Measurements from ENCODE around the gene CLUH.

The CLUH gene

GRCh38 chr17:2710803-2711607 is 559 bp downstream of the CLUH start:
- no peak for DNase-seq (ENCODE audit: low read depth)
- peak overlapping the region; percentile 80 for H3K4me3 ChIP-seq (ENCODE audit: low read depth, low read length)
- TF ChIP-seq CTCF (IDR thresholded peaks at IDR 0.05; ENCODE audit: control insufficient read depth, extremely low read depth, insufficient read depth) = no peak

- DNase-seq (ENCODE audit: low read depth) = no peak
- H3K4me3 ChIP-seq (ENCODE audit: low read depth, low read length) = peak overlapping the region; percentile 80
- no peak for TF ChIP-seq CTCF (IDR thresholded peaks at IDR 0.05; ENCODE audit: control insufficient read depth, extremely low read depth, insufficient read depth)
These were observed 1.3 kb downstream of the CLUH start for GRCh38 chr17:2710071-2710802.

- H3K4me3 ChIP-seq (ENCODE audit: low read depth, low read length) = peak overlapping the region; percentile 80
These were observed 2.3 kb downstream of the CLUH start for GRCh38 chr17:2709183-2709661.

GRCh38 chr17:2708585-2709182 is 2.9 kb downstream of the CLUH start:
- H3K4me3 ChIP-seq (ENCODE audit: low read depth, low read length) = peak overlapping the region; percentile 80
- DNase-seq (ENCODE audit: low read depth) = no peak
- no peak for TF ChIP-seq CTCF (IDR thresholded peaks at IDR 0.05; ENCODE audit: control insufficient read depth, extremely low read depth, insufficient read depth)

More at GRCh38 chr17:2709183-2709661, 2.3 kb downstream of the CLUH start:
- TF ChIP-seq CTCF (IDR thresholded peaks at IDR 0.05; ENCODE audit: control insufficient read depth, extremely low read depth, insufficient read depth) = 0 out of 2 replicates have a peak, but pooled peaks have one; percentile 2
- peak; percentile 68 for DNase-seq (ENCODE audit: low read depth)

GRCh38 chr17:2707721-2708584 is 3.6 kb downstream of the CLUH start:
- TF ChIP-seq CTCF (IDR thresholded peaks at IDR 0.05; ENCODE audit: control insufficient read depth, extremely low read depth, insufficient read depth) = peak; percentile 78
- DNase-seq (ENCODE audit: low read depth) = no peak
- peak overlapping the region; percentile 80 for H3K4me3 ChIP-seq (ENCODE audit: low read depth, low read length)

GRCh38 chr17:2706911-2707510 is 4.6 kb downstream of the CLUH start:
- H3K4me3 ChIP-seq (ENCODE audit: low read depth, low read length) = no peak overlapping the region
- no peak for TF ChIP-seq CTCF (IDR thresholded peaks at IDR 0.05; ENCODE audit: control insufficient read depth, extremely low read depth, insufficient read depth)
- no peak for DNase-seq (ENCODE audit: low read depth)
